GM20000 (cell line): ENCODE data around the gene ADAMTS3.

ENCODE experiments used
- DNase-seq: peaks from one replicate; pipeline ENCODE4 v3.0.0; 2012; ENCODE audit warnings: low spot score
- CTCF ChIP-seq: IDR thresholded peaks from 2 replicates; pipeline ENCODE4 v1.5.1; 2012; ENCODE audit warnings: mild to moderate bottlenecking, control low read depth; ENCODE audit errors: extremely low read depth, missing control alignments

The ADAMTS3 gene

GRCh38 chr4:72318421-72319170 lies 250.4 kb downstream of the ADAMTS3 start:
- DNase-seq, result no peak
- no peak for TF ChIP-seq CTCF

DNA sequence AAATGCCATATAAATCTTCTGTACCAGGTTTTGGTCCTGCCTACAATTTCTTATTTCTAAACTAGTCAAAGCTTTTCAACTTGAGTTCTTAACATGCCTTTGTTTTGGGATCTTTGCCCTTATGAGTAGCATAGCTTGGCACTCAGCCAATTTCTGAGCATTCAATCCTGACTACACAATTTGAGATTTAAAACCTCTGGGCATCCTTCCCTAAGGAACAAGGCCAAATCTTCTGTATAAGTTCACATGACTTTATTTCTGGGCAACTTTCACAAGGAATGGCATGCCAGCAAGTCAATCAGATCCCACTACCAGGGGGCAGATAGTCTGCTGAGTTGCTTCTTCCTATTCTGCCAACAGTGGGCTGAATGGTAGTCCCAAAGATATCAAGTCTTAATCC lies 254.2 kb downstream of the ADAMTS3 start:
- no peak for DNase-seq
- no peak for TF ChIP-seq CTCF

DNA sequence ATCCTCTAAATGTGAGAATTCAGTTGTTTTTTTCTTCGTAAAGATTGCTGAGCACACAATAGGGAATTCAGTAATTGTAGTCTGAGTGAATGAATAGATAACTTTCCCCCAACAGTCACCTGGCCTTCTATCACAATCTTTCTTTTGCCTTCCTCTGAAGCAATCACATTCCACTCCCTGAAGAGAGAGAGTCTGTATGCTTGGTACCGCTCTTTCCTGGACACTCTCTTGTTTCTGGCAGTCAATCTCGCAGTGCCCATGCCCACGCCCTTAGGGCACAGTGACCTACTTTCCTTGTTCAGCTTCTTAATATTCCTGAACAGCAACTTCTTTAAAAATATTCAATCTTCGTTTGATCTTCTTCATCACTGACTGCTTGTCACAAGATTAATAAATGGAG lies 255.9 kb downstream of the ADAMTS3 start:
- no peak for TF ChIP-seq CTCF
- DNase-seq, result no peak

GRCh38 chr4:72312032-72312650 lies 256.9 kb downstream of the ADAMTS3 start:
- no peak for DNase-seq
- no peak for TF ChIP-seq CTCF

- no peak for TF ChIP-seq CTCF
- DNase-seq, result no peak
Observed at GRCh38 chr4:72311291-72311690, 257.7 kb downstream of the ADAMTS3 start.

DNA sequence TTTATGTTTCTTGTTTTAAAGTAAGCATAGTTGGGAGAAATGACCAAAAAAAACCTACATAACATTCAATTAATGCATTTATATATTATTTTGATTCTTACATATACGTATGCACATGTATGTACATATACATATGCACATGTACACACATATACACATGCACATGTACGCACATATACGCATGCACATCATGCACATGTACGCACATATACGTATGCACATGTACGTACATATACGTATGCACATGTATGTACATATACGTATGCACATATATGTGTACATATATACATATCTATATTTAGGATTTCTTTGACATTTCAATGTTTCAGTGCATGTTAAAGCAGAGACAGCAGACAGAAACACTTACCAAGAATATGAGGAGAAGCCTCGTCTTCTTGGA lies 263.4 kb downstream of the ADAMTS3 start:
- TF ChIP-seq CTCF, result no peak
- no peak for DNase-seq

GRCh38 chr4:72305080-72305479 lies 263.9 kb downstream of the ADAMTS3 start:
- no peak for TF ChIP-seq CTCF
- DNase-seq, result no peak
